WTC11 (cell line): ENCODE results near the gene KCNT1. TPM values are rescaled to one million over a fixed set of nuclear protein-coding genes. Genes with fewer than 3 reads are reported as not detected.

ENCODE experiments used
- ATAC-seq: fragments of 200-7000 bp; cut with Tn5 transposase; 2 replicates; pipeline ENCODE4 v1.10.0; 2021; ENCODE audit warnings: mild to moderate bottlenecking, moderate library complexity
- CTCF ChIA-PET: fragments of 300-600 bp; sonication (Branson Sonifier 250); formaldehyde crosslinking; loops from one replicate; lab custom pipeline; 2021; ENCODE audit warnings: antibody characterized with exemption; lab: Charles Lee
- POLR2A ChIA-PET: fragments of 350-600 bp; sonication (Branson Sonifier 250); formaldehyde crosslinking; loops from one replicate; lab custom pipeline; 2021; ENCODE audit warnings: antibody characterized with exemption; lab: Charles Lee
- DNase-seq: peaks from one replicate; pipeline ENCODE4 v3.0.0; 2021; ENCODE audit warnings: low spot score
- H3K27ac Mint-ChIP-seq: 2 replicates; pipeline ENCODE4 v1.8.0; 2021; ENCODE audit warnings: mixed read lengths
- H3K27me3 Mint-ChIP-seq: 2 replicates; pipeline ENCODE4 v1.8.0; 2021; ENCODE audit warnings: low read depth, mild to moderate bottlenecking, moderate library complexity, mixed read lengths
- H3K36me3 Mint-ChIP-seq: 2 replicates; pipeline ENCODE4 v1.8.0; 2021; ENCODE audit warnings: mixed read lengths
- H3K4me1 Mint-ChIP-seq: 2 replicates; pipeline ENCODE4 v1.8.0; 2022; ENCODE audit warnings: mixed read lengths
- H3K4me3 Mint-ChIP-seq: 2 replicates; pipeline ENCODE4 v1.8.0; 2021; ENCODE audit warnings: mild to moderate bottlenecking, moderate library complexity, mixed read lengths
- H3K9me3 Mint-ChIP-seq: 2 replicates; pipeline ENCODE4 v1.8.0; 2021; ENCODE audit warnings: mixed read lengths
- CDX4 ChIP-seq: fragments of 250-450 bp; sonication (Bioruptor Pico); IDR thresholded peaks from 2 replicates; pipeline ENCODE4 v1.9.0; 2021; ENCODE audit warnings: moderate library complexity, mild to moderate bottlenecking, inconsistent platforms, borderline replicate concordance
- ESRRA ChIP-seq: sonication (generic); formaldehyde crosslinking; IDR thresholded peaks from 2 replicates; pipeline ENCODE4 v1.8.1; 2022; ENCODE audit warnings: mild to moderate bottlenecking, missing genetic modification reagents, borderline replicate concordance
- FOXK1 ChIP-seq: sonication (generic); formaldehyde crosslinking; IDR thresholded peaks from 2 replicates; pipeline ENCODE4 v1.8.0; 2022; ENCODE audit warnings: mild to moderate bottlenecking, moderate library complexity, missing genetic modification reagents
- HMGXB4 ChIP-seq: sonication (generic); formaldehyde crosslinking; IDR thresholded peaks from 2 replicates; pipeline ENCODE4 v1.8.1; 2023; ENCODE audit warnings: mild to moderate bottlenecking, moderate library complexity, missing genetic modification reagents
- JAZF1 ChIP-seq: fragments of 250-450 bp; sonication (Bioruptor Pico); IDR thresholded peaks from 2 replicates; pipeline ENCODE4 v1.9.0; 2021; ENCODE audit warnings: moderate library complexity, mild to moderate bottlenecking, inconsistent platforms
- RORB ChIP-seq: fragments of 250-450 bp; sonication (Bioruptor Pico); IDR thresholded peaks from 2 replicates; pipeline ENCODE4 v1.9.0; 2021; ENCODE audit warnings: mild to moderate bottlenecking
- SMAD3 ChIP-seq: sonication (generic); formaldehyde crosslinking; IDR thresholded peaks from 2 replicates; pipeline ENCODE4 v1.8.0; 2022; ENCODE audit warnings: missing genetic modification reagents, mild to moderate bottlenecking, borderline replicate concordance
- SMAD4 ChIP-seq: sonication (generic); formaldehyde crosslinking; IDR thresholded peaks from 2 replicates; pipeline ENCODE4 v1.8.0; 2022; ENCODE audit warnings: mild to moderate bottlenecking, missing genetic modification reagents
- TP53 ChIP-seq: sonication (generic); formaldehyde crosslinking; IDR thresholded peaks from 2 replicates; pipeline ENCODE4 v1.8.1; 2023; ENCODE audit warnings: mild to moderate bottlenecking, missing genetic modification reagents
- ZBTB21 ChIP-seq: sonication (generic); formaldehyde crosslinking; IDR thresholded peaks from 2 replicates; pipeline ENCODE4 v1.8.1; 2023; ENCODE audit warnings: mild to moderate bottlenecking, missing genetic modification reagents, borderline replicate concordance
- ZNF512 ChIP-seq: sonication (generic); formaldehyde crosslinking; IDR thresholded peaks from 2 replicates; pipeline ENCODE4 v1.8.1; 2022; ENCODE audit warnings: missing genetic modification reagents, borderline replicate concordance
- ZNF532 ChIP-seq: fragments of 250-450 bp; sonication (Bioruptor Pico); IDR thresholded peaks from 2 replicates; pipeline ENCODE4 v1.9.0; 2021; ENCODE audit warnings: mild to moderate bottlenecking, borderline replicate concordance
- total RNA-seq: library from RNA; stranded (reverse); gene quantifications from 3 replicates; pipeline ENCODE4 v1.2.3, GENCODE V29; 2021
- TF ChIP-seq, protein P1 (sequence below): sonication (generic); formaldehyde crosslinking; IDR thresholded peaks from 2 replicates; pipeline ENCODE4 v1.8.0; 2023; ENCODE audit warnings: missing genetic modification reagents, mild to moderate bottlenecking, borderline replicate concordance
- TF ChIP-seq, protein P2 (sequence below): sonication (generic); formaldehyde crosslinking; IDR thresholded peaks from 2 replicates; pipeline ENCODE4 v1.8.1; 2023; ENCODE audit warnings: mild to moderate bottlenecking, missing genetic modification reagents, borderline replicate concordance

KCNT1 gene
- total RNA-seq, 1 experiment from 2014 or later = 0.13 TPM

GRCh38 chr9:135815413-135815812, 113.4 kb downstream of the KCNT1 start:
- no peaks in the 10 kb centered on the region for H3K27me3 Mint-ChIP-seq
- peaks cover 4% of the 10 kb centered on the region; the same call in 1 of the 2 replicates for H3K4me1 Mint-ChIP-seq
- H3K27ac Mint-ChIP-seq = peak overlapping the region; percentile 54; the same call in 1 of the 2 replicates
- DNase-seq = no peak
- peaks cover 79% of the 10 kb centered on the region for H3K36me3 Mint-ChIP-seq
- POLR2A ChIA-PET = no interaction called here
- CTCF ChIA-PET = no interaction called here
- TF ChIP-seq ZNF512 (CRISPR knock-in tag) = no peak
- no peak for TF ChIP-seq ESRRA
- no peak for TF ChIP-seq ZNF532 (CRISPR knock-in tag)
- TF ChIP-seq HMGXB4 (CRISPR knock-in tag) = no peak
- TF ChIP-seq TP53 (CRISPR knock-in tag) = no peak
- TF ChIP-seq, protein P1, sequence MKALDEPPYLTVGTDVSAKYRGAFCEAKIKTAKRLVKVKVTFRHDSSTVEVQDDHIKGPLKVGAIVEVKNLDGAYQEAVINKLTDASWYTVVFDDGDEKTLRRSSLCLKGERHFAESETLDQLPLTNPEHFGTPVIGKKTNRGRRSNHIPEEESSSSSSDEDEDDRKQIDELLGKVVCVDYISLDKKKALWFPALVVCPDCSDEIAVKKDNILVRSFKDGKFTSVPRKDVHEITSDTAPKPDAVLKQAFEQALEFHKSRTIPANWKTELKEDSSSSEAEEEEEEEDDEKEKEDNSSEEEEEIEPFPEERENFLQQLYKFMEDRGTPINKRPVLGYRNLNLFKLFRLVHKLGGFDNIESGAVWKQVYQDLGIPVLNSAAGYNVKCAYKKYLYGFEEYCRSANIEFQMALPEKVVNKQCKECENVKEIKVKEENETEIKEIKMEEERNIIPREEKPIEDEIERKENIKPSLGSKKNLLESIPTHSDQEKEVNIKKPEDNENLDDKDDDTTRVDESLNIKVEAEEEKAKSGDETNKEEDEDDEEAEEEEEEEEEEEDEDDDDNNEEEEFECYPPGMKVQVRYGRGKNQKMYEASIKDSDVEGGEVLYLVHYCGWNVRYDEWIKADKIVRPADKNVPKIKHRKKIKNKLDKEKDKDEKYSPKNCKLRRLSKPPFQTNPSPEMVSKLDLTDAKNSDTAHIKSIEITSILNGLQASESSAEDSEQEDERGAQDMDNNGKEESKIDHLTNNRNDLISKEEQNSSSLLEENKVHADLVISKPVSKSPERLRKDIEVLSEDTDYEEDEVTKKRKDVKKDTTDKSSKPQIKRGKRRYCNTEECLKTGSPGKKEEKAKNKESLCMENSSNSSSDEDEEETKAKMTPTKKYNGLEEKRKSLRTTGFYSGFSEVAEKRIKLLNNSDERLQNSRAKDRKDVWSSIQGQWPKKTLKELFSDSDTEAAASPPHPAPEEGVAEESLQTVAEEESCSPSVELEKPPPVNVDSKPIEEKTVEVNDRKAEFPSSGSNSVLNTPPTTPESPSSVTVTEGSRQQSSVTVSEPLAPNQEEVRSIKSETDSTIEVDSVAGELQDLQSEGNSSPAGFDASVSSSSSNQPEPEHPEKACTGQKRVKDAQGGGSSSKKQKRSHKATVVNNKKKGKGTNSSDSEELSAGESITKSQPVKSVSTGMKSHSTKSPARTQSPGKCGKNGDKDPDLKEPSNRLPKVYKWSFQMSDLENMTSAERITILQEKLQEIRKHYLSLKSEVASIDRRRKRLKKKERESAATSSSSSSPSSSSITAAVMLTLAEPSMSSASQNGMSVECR (CRISPR knock-in tag) = no peak
- TF ChIP-seq SMAD3 (CRISPR knock-in tag) = no peak
- TF ChIP-seq JAZF1 (CRISPR knock-in tag) = no peak
- no peak for TF ChIP-seq FOXK1
- TF ChIP-seq ZBTB21 (CRISPR knock-in tag) = no peak
- TF ChIP-seq CDX4 (CRISPR knock-in tag) = no peak
- TF ChIP-seq, protein P2, sequence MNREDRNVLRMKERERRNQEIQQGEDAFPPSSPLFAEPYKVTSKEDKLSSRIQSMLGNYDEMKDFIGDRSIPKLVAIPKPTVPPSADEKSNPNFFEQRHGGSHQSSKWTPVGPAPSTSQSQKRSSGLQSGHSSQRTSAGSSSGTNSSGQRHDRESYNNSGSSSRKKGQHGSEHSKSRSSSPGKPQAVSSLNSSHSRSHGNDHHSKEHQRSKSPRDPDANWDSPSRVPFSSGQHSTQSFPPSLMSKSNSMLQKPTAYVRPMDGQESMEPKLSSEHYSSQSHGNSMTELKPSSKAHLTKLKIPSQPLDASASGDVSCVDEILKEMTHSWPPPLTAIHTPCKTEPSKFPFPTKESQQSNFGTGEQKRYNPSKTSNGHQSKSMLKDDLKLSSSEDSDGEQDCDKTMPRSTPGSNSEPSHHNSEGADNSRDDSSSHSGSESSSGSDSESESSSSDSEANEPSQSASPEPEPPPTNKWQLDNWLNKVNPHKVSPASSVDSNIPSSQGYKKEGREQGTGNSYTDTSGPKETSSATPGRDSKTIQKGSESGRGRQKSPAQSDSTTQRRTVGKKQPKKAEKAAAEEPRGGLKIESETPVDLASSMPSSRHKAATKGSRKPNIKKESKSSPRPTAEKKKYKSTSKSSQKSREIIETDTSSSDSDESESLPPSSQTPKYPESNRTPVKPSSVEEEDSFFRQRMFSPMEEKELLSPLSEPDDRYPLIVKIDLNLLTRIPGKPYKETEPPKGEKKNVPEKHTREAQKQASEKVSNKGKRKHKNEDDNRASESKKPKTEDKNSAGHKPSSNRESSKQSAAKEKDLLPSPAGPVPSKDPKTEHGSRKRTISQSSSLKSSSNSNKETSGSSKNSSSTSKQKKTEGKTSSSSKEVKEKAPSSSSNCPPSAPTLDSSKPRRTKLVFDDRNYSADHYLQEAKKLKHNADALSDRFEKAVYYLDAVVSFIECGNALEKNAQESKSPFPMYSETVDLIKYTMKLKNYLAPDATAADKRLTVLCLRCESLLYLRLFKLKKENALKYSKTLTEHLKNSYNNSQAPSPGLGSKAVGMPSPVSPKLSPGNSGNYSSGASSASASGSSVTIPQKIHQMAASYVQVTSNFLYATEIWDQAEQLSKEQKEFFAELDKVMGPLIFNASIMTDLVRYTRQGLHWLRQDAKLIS = no peak
- no peak for TF ChIP-seq RORB (CRISPR knock-in tag)
- TF ChIP-seq SMAD4 (CRISPR knock-in tag) = no peak
- H3K4me3 Mint-ChIP-seq = no peak overlapping the region
- no peaks in the 10 kb centered on the region for H3K9me3 Mint-ChIP-seq
- ATAC-seq = no peak
